GM18502 (cell line): ENCODE results near the gene UBE2E2.
A peak's percentile ranks its signal among the peaks of the same experiment; 100 is the strongest.

Experiments used
- ATAC-seq: cut with Tn5 transposase; IDR thresholded peaks from one replicate; pipeline ENCODE4 v1.9.1; 2021; ENCODE audit warnings: mild to moderate bottlenecking; ENCODE audit not compliant: unreplicated experiment, poor library complexity

The UBE2E2 gene

GRCh38 chr3:23372285-23372684, 169.2 kb downstream of the UBE2E2 start:
- ATAC-seq = no peak

- ATAC-seq = no peak
Observed at GRCh38 chr3:23376516-23377248, 173.6 kb downstream of the UBE2E2 start.

- ATAC-seq = no peak
Observed at GRCh38 chr3:23377928-23378672, 175.0 kb downstream of the UBE2E2 start.

- ATAC-seq = no peak
Observed at GRCh38 chr3:23383875-23384274, 180.7 kb downstream of the UBE2E2 start.

GRCh38 chr3:23385327-23385726, 182.2 kb downstream of the UBE2E2 start:
- no peak for ATAC-seq

GRCh38 chr3:23387286-23387918, 184.3 kb downstream of the UBE2E2 start:
- ATAC-seq = no peak

GRCh38 chr3:23389089-23389488, 186.0 kb downstream of the UBE2E2 start:
- ATAC-seq = no peak

GRCh38 chr3:23389686-23390085, 186.6 kb downstream of the UBE2E2 start:
- ATAC-seq = peak; percentile 72

GRCh38 chr3:23390446-23390845, 187.3 kb downstream of the UBE2E2 start:
- ATAC-seq = no peak

GRCh38 chr3:23390989-23391553, 187.9 kb downstream of the UBE2E2 start:
- no peak for ATAC-seq

- no peak for ATAC-seq
Observed at GRCh38 chr3:23395115-23395514, 192.0 kb downstream of the UBE2E2 start.

- ATAC-seq = no peak
Observed at GRCh38 chr3:23396746-23397145, 193.6 kb downstream of the UBE2E2 start.

GRCh38 chr3:23399221-23399620, 196.1 kb downstream of the UBE2E2 start:
- no peak for ATAC-seq

- ATAC-seq = no peak
Observed at GRCh38 chr3:23402728-23403492, 199.8 kb downstream of the UBE2E2 start.

GRCh38 chr3:23404246-23404645, 201.1 kb downstream of the UBE2E2 start:
- ATAC-seq = peak; percentile 35

- peak; percentile 58 for ATAC-seq
Observed at GRCh38 chr3:23405081-23405480, 202.0 kb downstream of the UBE2E2 start.

GRCh38 chr3:23406601-23407000, 203.5 kb downstream of the UBE2E2 start:
- ATAC-seq = no peak

GRCh38 chr3:23418026-23418425, 214.9 kb downstream of the UBE2E2 start:
- ATAC-seq = no peak

- ATAC-seq = peak; percentile 39
Observed at GRCh38 chr3:23421811-23422516, 218.8 kb downstream of the UBE2E2 start.

GRCh38 chr3:23422517-23422851, 219.4 kb downstream of the UBE2E2 start:
- ATAC-seq = peak; percentile 82
